CD14-positive monocyte (primary cell): ENCODE data around the gene ARHGEF10L. TPM values are rescaled to one million over a fixed set of nuclear protein-coding genes. Genes with fewer than 3 reads are reported as not detected.

Experiments used
- DNase-seq, 3 donors: peaks; one replicate each; pipeline ENCODE4 v3.0.0-alpha.2; 2011 to 2022
- H2AFZ ChIP-seq: 2 replicates; pipeline ENCODE4 v1.6.0; 2012; ENCODE audit warnings: mild to moderate bottlenecking, low read depth, low read length, inconsistent platforms; ENCODE audit not compliant: insufficient read depth, poor library complexity, severe bottlenecking
- H3K27ac ChIP-seq, 2 donors: 1 replicate in 1 of 2; 2 replicates in 1 of 2; pipeline ENCODE4 v1.5.1; 2012 to 2013; ENCODE audit warnings: low read length in 2 of 2, control low read depth in 1 of 2, inconsistent platforms in 1 of 2, low read depth in 1 of 2, mild to moderate bottlenecking in 1 of 2
- H3K27me3 ChIP-seq, 2 donors: one replicate each; pipeline versions ENCODE4 v1.6.0 to v1.6.1; 2011 to 2013; ENCODE audit warnings: low read length in 2 of 2; ENCODE audit not compliant: control insufficient read depth in 2 of 2, insufficient read depth in 2 of 2
- H3K36me3 ChIP-seq, 2 donors: replicated peaks in 1 of 2; 1 replicate in 1 of 2; 2 replicates in 1 of 2; pipeline versions ENCODE4 v1.5.1 to v1.6.1; 2012 to 2013; ENCODE audit warnings: low read length in 2 of 2, control low read depth in 1 of 2, inconsistent platforms in 1 of 2, mild to moderate bottlenecking in 1 of 2; ENCODE audit not compliant: insufficient read depth in 2 of 2, control insufficient read depth in 1 of 2
- H3K4me1 ChIP-seq, 2 donors: 1 replicate in 1 of 2; 2 replicates in 1 of 2; pipeline versions ENCODE4 v1.5.1 to v1.6.1; 2012 to 2013; ENCODE audit warnings: low read length in 2 of 2, control low read depth in 1 of 2, inconsistent platforms in 1 of 2, mild to moderate bottlenecking in 1 of 2, moderate library complexity in 1 of 2; ENCODE audit not compliant: insufficient read depth in 2 of 2, control insufficient read depth in 1 of 2
- H3K4me2 ChIP-seq: replicated peaks from 2 replicates; pipeline ENCODE3; 2012; ENCODE audit warnings: low read length, moderate library complexity, mild to moderate bottlenecking; ENCODE audit not compliant: poor library complexity, severe bottlenecking; ENCODE audit errors: extremely low read depth
- H3K4me3 ChIP-seq, 3 experiments: fragments of 200-600 bp in 1 of 3; sonication (generic) in 1 of 3; replicated peaks in 1 of 3; 1 replicate in 2 of 3; 2 replicates in 1 of 3; pipeline ENCODE4 v1.5.1; 2011 to 2013; ENCODE audit warnings: low read length in 3 of 3, mild to moderate bottlenecking in 3 of 3, control low read depth in 2 of 3, low read depth in 2 of 3, inconsistent platforms in 1 of 3, moderate library complexity in 1 of 3
- H3K79me2 ChIP-seq: 2 replicates; pipeline ENCODE4 v1.6.0; 2012; ENCODE audit warnings: mild to moderate bottlenecking, control low read depth, inconsistent platforms, low read length, moderate library complexity; ENCODE audit not compliant: insufficient read depth
- H3K9ac ChIP-seq: 2 replicates; pipeline ENCODE4 v1.6.0; 2017; ENCODE audit warnings: low read length, mild to moderate bottlenecking; ENCODE audit not compliant: insufficient read depth, poor library complexity, severe bottlenecking
- H3K9me3 ChIP-seq, 2 donors: replicated peaks in 1 of 2; 1 replicate in 1 of 2; 2 replicates in 1 of 2; pipeline versions ENCODE4 v1.5.1 to v1.6.1; 2012 to 2013; ENCODE audit warnings: low read length in 2 of 2, control low read depth in 1 of 2; ENCODE audit not compliant: control insufficient read depth in 1 of 2, insufficient read depth in 1 of 2
- H4K20me1 ChIP-seq: 2 replicates; pipeline ENCODE4 v1.6.0; 2012; ENCODE audit warnings: mild to moderate bottlenecking, low read length, control low read depth, moderate library complexity; ENCODE audit not compliant: insufficient read depth
- H3K27ac Mint-ChIP-seq, 7 donors: one replicate each; pipeline ENCODE4 v1.8.0; 2020; ENCODE audit warnings: mild to moderate bottlenecking in 7 of 7, mixed read lengths in 7 of 7, moderate library complexity in 6 of 7, inconsistent platforms in 2 of 7
- H3K27me3 Mint-ChIP-seq, 3 donors: one replicate each; pipeline ENCODE4 v1.8.0; 2021 to 2022; ENCODE audit warnings: low read depth in 3 of 3, mild to moderate bottlenecking in 3 of 3, mixed read lengths in 3 of 3, moderate library complexity in 3 of 3, inconsistent platforms in 1 of 3
- H3K36me3 Mint-ChIP-seq, 2 donors: one replicate each; pipeline ENCODE4 v1.8.0; 2020; ENCODE audit warnings: mixed read lengths in 2 of 2, inconsistent platforms in 1 of 2, mild to moderate bottlenecking in 1 of 2
- H3K4me1 Mint-ChIP-seq: one replicate; pipeline ENCODE4 v1.8.0; 2020; ENCODE audit warnings: mild to moderate bottlenecking, mixed read lengths
- H3K4me3 Mint-ChIP-seq, 2 donors: one replicate each; pipeline ENCODE4 v1.8.0; 2020; ENCODE audit warnings: mild to moderate bottlenecking in 2 of 2, mixed read lengths in 2 of 2, moderate library complexity in 1 of 2
- H3K9me3 Mint-ChIP-seq, 7 donors: one replicate each; pipeline ENCODE4 v1.8.0; 2020 to 2022; ENCODE audit warnings: mixed read lengths in 7 of 7, mild to moderate bottlenecking in 6 of 7, moderate library complexity in 6 of 7, inconsistent platforms in 2 of 7
- WGBS: methylation state at CpG from one replicate; pipeline ENCODE4 v1.1.5; 2013; ENCODE audit warnings: missing lambda C conversion rate; ENCODE audit not compliant: insufficient coverage; 5-methylcytosine and 5-hydroxymethylcytosine counted together
- intact Hi-C, 2 donors: fragments of 100-400 bp; cut with micrococcal nuclease; formaldehyde crosslinking; loops; one replicate each; pipeline versions ENCODE4 v1.15.0 to v1.15.1; 2023
- polyA plus RNA-seq, 3 donors: library from polyadenylated mRNA; depleted of rRNA in 1 of 3; unstranded in 2 of 3; stranded (reverse) in 1 of 3; fragments of 300-500 nt in 2 of 3; fragments of >200 nt in 1 of 3; fragmentation: Illumina TruSeq in 2 of 3; gene quantifications; 1 replicate in 2 of 3; 2 replicates in 1 of 3; pipeline ENCODE4 v1.2.3, GENCODE V29; 2012 to 2021
- TF ChIP-seq, protein P1 (sequence below): fragments of 200-600 bp; IDR thresholded peaks from one replicate; pipeline ENCODE4 v1.8.0; 2022; ENCODE audit warnings: antibody characterized with exemption, mild to moderate bottlenecking

The ARHGEF10L gene
- polyA plus RNA-seq, 3 donors: 20.7 to 95.7 (median 23.7) TPM

DNA sequence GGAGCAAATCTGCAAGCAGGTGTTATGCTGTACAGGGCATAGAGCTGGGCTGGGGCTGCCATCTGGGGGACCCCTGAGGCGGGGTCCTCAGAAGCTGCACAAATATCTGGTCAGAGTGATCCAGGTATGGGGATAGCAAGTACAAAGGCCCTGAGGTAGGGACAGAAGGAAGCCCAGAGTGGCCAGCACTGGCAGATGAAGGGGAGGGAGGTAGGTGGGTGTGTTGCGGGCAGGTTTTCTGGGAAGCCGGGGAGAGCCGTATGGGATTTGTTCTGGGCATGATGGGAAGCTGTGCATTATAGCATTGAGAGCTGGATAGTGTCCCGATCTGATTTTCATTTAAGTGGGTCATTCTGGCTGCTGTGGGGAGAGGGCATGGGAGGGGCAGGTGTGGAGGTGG is 102.7 kb downstream of the ARHGEF10L start:
- peaks cover 2 to 3% (median 3%) of the 10 kb centered on the region in 3 donors for H3K27me3 Mint-ChIP-seq
- peaks cover 92 to 98% of the 10 kb centered on the region in 2 donors for H3K36me3 ChIP-seq
- TF ChIP-seq, protein P1, sequence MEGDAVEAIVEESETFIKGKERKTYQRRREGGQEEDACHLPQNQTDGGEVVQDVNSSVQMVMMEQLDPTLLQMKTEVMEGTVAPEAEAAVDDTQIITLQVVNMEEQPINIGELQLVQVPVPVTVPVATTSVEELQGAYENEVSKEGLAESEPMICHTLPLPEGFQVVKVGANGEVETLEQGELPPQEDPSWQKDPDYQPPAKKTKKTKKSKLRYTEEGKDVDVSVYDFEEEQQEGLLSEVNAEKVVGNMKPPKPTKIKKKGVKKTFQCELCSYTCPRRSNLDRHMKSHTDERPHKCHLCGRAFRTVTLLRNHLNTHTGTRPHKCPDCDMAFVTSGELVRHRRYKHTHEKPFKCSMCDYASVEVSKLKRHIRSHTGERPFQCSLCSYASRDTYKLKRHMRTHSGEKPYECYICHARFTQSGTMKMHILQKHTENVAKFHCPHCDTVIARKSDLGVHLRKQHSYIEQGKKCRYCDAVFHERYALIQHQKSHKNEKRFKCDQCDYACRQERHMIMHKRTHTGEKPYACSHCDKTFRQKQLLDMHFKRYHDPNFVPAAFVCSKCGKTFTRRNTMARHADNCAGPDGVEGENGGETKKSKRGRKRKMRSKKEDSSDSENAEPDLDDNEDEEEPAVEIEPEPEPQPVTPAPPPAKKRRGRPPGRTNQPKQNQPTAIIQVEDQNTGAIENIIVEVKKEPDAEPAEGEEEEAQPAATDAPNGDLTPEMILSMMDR: no peak
- H3K27ac Mint-ChIP-seq: peak overlapping the region in 3 of 7 donors; percentile 36 to 80 (median 37)
- H3K4me3 ChIP-seq: no peak overlapping the region
- intact Hi-C loops: no loop called here
- no peak overlapping the region for H3K27ac ChIP-seq
- peaks cover 0 to 2% (median 0%) of the 10 kb centered on the region in 7 donors for H3K9me3 Mint-ChIP-seq
- H3K27me3 ChIP-seq: no peaks in the 10 kb centered on the region
- no peak overlapping the region for H3K9ac ChIP-seq
- H3K4me1 Mint-ChIP-seq: peaks cover 45% of the 10 kb centered on the region
- H4K20me1 ChIP-seq: peaks cover 24% of the 10 kb centered on the region
- no peak overlapping the region for H2AFZ ChIP-seq
- no peak overlapping the region for H3K4me3 Mint-ChIP-seq
- H3K79me2 ChIP-seq: peaks cover 19% of the 10 kb centered on the region
- H3K4me2 ChIP-seq: no peak overlapping the region
- peaks cover 91 to 100% of the 10 kb centered on the region in 2 donors for H3K36me3 Mint-ChIP-seq
- DNase-seq: no peak
- H3K4me1 ChIP-seq: peaks cover 35 to 39% of the 10 kb centered on the region in 2 donors
- H3K9me3 ChIP-seq: no peaks in the 10 kb centered on the region
- 94% methylated on average over 5 of the region's 5 CpGs for WGBS

DNA sequence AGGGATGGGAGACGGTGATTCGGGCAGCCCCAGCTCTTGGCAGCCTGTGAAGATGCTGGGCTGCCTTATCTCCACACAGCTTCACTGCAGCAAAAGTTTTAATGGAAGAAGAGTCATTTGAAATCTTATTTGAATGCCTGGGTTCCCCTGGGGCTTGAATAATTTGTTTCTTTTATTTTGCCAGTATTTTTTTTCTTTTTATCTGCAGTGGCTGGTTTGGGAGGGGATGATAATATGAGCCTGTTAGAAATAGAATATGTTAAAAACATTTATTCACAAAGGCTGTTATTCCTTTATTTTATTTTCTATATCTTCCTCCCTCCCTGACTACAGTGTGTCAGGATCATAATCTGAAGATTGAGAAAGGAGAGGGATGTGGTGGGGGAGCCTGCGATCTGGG is 103.4 kb downstream of the ARHGEF10L start:
- no peak for DNase-seq
- TF ChIP-seq, protein P1: no peak
- no peak overlapping the region for H3K4me3 ChIP-seq
- H3K27me3 ChIP-seq: no peaks in the 10 kb centered on the region
- peaks cover 94 to 98% of the 10 kb centered on the region in 2 donors for H3K36me3 ChIP-seq
- H3K9me3 Mint-ChIP-seq: peaks cover 0 to 2% (median 0%) of the 10 kb centered on the region in 7 donors
- no peak overlapping the region for H3K9ac ChIP-seq
- H3K4me1 ChIP-seq: peaks cover 31 to 32% of the 10 kb centered on the region in 2 donors
- H3K27me3 Mint-ChIP-seq: peaks cover 3 to 5% (median 4%) of the 10 kb centered on the region in 3 donors
- no peak overlapping the region for H3K4me2 ChIP-seq
- intact Hi-C loops: no loop called here
- no peak overlapping the region for H2AFZ ChIP-seq
- peaks cover 12% of the 10 kb centered on the region for H3K79me2 ChIP-seq
- no peak overlapping the region for H3K4me3 Mint-ChIP-seq
- H3K27ac Mint-ChIP-seq: peak overlapping the region in 1 of 7 donors; percentile 37
- H3K9me3 ChIP-seq: no peaks in the 10 kb centered on the region
- H3K36me3 Mint-ChIP-seq: peaks cover 91 to 100% of the 10 kb centered on the region in 2 donors
- H4K20me1 ChIP-seq: peaks cover 31% of the 10 kb centered on the region
- peaks cover 37% of the 10 kb centered on the region for H3K4me1 Mint-ChIP-seq
- H3K27ac ChIP-seq: peak overlapping the region in 1 of 2 donors; percentile 20
- WGBS: no CpG with 5 or more reads among the region's 3 CpGs
